Body of pancreas (tissue), 4 donors: ENCODE data around the gene CPEB1. TPM values are rescaled to one million over a fixed set of nuclear protein-coding genes. Genes with fewer than 3 reads are reported as not detected.

Source experiments
- ATAC-seq: fragments of 150-250 bp; one replicate; pipeline ENCODE4 v1.9.1; 2016
- DNase-seq, 4 donors: peaks; one replicate each; pipeline ENCODE4 v3.0.0-alpha.2; 2019
- H3K27ac ChIP-seq, 4 donors: fragments of 200-600 bp; sonication (generic); 1 replicate in 3 of 4; 2 replicates in 1 of 4; pipeline versions ENCODE4 v1.5.1 to v1.6.1; 2016 to 2019; ENCODE audit warnings: mild to moderate bottlenecking in 1 of 4, mixed read lengths in 1 of 4, moderate library complexity in 1 of 4
- H3K27me3 ChIP-seq, 2 donors: fragments of 200-600 bp; sonication (generic); one replicate each; pipeline ENCODE4 v1.6.0; 2016; ENCODE audit warnings: mild to moderate bottlenecking in 1 of 2
- H3K36me3 ChIP-seq, 2 donors: fragments of 200-600 bp; sonication (generic); replicated peaks in 1 of 2; 2 replicates each; pipeline ENCODE4 v1.5.1; 2016; ENCODE audit warnings: low read depth in 2 of 2; ENCODE audit not compliant: insufficient read depth in 1 of 2
- H3K4me1 ChIP-seq: fragments of 200-600 bp; sonication (generic); one replicate; pipeline ENCODE4 v1.6.0; 2016
- H3K4me3 ChIP-seq, 2 donors: fragments of 200-600 bp; sonication (generic); 1 replicate in 1 of 2; 2 replicates in 1 of 2; pipeline ENCODE4 v1.5.1; 2016 to 2019
- H3K9me3 ChIP-seq, 3 donors: fragments of 200-600 bp; sonication (generic); 1 replicate in 2 of 3; 2 replicates in 1 of 3; pipeline ENCODE4 v1.5.1; 2016
- POLR2A ChIP-seq, 3 donors: fragments of 450-650 bp; IDR thresholded peaks; one replicate each; pipeline ENCODE4 v1.6.1; 2016; ENCODE audit warnings: antibody characterized with exemption in 3 of 3, mild to moderate bottlenecking in 2 of 3
- WGBS, 2 donors: methylation state at CpG; one replicate each; pipeline ENCODE4 v1.1.5; 2017; 5-methylcytosine and 5-hydroxymethylcytosine counted together
- intact Hi-C: fragments of 100-400 bp; cut with DNase I; formaldehyde crosslinking; loops from one replicate; pipeline ENCODE4 v1.15.1; 2023
- total RNA-seq, 2 donors: library from RNA; depleted of rRNA; stranded (reverse); fragments of >200 nt; gene quantifications; one replicate each; pipeline ENCODE4 v1.1.0, GENCODE V29; 2016
- TF ChIP-seq, protein P1 (sequence below), 7 experiments: fragments of 450-650 bp in 4 of 7; fragments of 200-600 bp in 3 of 7; sonication (generic) in 3 of 7; IDR thresholded peaks; one replicate each; pipeline ENCODE4 v1.5.1; 2016 to 2019; ENCODE audit warnings: antibody characterized with exemption in 7 of 7

Gene CPEB1
- total RNA-seq, 2 donors from 2014 or later = 1.0 TPM; not detected in 1

DNA sequence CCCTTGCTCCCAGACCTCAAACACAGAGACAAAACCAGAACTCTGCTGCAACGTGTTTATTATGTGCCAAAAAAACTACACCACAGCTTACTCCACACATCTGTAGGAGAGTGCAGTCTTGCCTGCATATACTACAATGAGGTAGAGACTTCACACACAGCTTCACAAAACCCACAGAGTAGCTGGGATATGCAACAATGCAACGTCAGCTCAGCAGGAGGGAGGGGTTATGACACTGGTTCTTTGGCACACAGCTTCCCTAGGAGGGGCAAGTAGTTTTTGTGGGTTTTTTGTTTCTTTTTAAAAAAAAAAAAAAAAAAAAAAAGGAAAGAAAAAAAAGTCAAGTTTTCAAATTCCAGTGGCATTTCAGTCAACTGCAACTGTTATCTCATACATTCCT, 104.0 kb downstream of the CPEB1 start:
- intact Hi-C loops = no loop called here
- peaks cover 0 to 4% of the 10 kb centered on the region in 2 donors for H3K36me3 ChIP-seq
- no peaks in the 10 kb centered on the region for H3K27me3 ChIP-seq
- no peak overlapping the region for H3K4me3 ChIP-seq
- no peak for ATAC-seq
- H3K27ac ChIP-seq = no peak overlapping the region
- TF ChIP-seq POLR2A (IDR thresholded peaks at IDR 0.05) = no peak
- TF ChIP-seq, protein P1, sequence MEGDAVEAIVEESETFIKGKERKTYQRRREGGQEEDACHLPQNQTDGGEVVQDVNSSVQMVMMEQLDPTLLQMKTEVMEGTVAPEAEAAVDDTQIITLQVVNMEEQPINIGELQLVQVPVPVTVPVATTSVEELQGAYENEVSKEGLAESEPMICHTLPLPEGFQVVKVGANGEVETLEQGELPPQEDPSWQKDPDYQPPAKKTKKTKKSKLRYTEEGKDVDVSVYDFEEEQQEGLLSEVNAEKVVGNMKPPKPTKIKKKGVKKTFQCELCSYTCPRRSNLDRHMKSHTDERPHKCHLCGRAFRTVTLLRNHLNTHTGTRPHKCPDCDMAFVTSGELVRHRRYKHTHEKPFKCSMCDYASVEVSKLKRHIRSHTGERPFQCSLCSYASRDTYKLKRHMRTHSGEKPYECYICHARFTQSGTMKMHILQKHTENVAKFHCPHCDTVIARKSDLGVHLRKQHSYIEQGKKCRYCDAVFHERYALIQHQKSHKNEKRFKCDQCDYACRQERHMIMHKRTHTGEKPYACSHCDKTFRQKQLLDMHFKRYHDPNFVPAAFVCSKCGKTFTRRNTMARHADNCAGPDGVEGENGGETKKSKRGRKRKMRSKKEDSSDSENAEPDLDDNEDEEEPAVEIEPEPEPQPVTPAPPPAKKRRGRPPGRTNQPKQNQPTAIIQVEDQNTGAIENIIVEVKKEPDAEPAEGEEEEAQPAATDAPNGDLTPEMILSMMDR (IDR thresholded peaks at IDR 0.05) = no peak
- WGBS, 2 donors = 63 to 70% methylated on average over 2 of the region's 2 CpGs
- H3K9me3 ChIP-seq = no peaks in the 10 kb centered on the region
- no peak for DNase-seq
- H3K4me1 ChIP-seq = peaks cover 17% of the 10 kb centered on the region

DNA sequence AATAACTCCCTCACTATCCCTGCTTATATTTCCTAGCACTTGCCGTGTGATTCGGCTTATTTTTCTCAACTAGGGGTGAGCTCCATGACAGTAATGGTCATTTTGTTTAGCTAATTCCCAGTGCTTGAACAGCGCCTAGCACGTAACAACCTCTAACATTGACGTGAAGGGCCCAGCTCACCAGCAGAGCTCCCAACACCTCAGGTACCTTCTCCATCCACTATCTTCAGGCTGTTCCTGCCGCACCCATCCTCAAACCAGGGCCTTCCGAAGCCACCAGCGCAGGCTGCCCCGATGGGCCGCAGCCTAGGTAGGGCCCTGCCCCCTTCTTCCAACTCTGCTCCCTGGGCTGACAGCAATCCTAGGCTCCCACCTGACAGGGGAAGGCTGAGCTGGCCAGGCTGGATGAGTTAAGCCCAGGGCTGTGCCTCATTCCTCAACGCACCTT, 106.2 kb downstream of the CPEB1 start:
- DNase-seq = peak in 2 of 4 donors; percentile 15 to 24
- H3K27ac ChIP-seq = peak overlapping the region; percentile 49 to 87 (median 83)

DNA sequence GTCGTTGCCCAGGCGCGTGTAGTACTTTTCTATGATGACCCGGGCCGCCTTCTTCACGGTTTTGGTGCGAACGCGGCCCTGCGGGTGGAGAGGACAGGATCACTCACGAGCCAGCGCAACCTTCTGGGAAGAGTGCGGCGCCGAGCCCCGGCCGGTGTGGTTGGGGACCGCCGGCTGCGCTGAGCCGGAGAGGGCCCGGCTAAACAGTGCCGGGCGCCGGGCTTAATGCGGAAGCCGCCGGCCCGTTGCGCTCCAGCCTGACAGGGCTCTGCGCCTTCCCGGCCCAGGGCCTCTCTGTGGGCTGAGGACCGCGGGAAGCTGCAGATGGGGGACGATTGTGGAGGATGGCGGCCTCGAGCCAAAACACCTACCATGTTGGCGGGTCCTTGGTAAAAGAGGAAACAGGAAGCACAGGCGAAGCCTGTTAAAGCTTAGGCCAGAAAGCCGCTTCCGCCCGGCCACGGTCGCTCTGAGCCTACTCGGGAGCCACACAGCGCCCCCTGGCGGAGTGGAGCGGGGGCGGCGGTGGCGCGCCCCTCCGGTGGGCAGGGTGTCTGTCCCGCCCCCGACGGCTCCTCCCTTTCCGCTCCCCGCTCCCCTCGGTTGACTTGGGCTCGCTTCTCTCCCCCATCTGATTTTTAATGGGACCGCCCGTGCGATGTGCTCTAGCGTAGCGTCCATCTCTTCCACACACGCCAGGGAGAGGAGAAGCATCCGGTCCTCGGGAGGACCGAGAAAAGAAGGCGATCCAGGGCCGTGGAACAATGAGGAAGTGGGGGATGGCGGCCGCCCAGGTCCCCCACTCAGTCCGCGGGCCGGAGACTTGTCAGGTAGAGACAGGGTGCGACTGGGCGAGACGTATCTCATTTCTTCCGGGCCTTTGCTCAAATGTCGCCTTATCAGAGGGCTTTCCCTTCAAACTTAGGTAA, 106.8 kb downstream of the CPEB1 start, which contains the start of gene RPS17:
Gene RPS17, minus strand, starts transcription at position 403 of the 929 bp plus-strand sequence. Its CDS starts 29 bp downstream, at position 374.
- Histone ChIP-seq H3K4me1 (peaks cover 23% of the 10 kb centered on the region), H3K27ac (peak within 1 kb of the TSS; percentile 49 to 87 (median 83)), H3K36me3 (peaks cover 8 to 23% of the 10 kb centered on the region in 2 donors), H3K27me3 (no peaks in the 10 kb centered on the region), H3K9me3 (no peaks in the 10 kb centered on the region), H3K4me3 (peak within 1 kb of the TSS; percentile 59 to 95)
- DNase-seq = peak; percentile 96 to 98 (median 97)
- WGBS, 2 donors = 0% methylated on average over 22 to 81 of the region's 81 CpGs
- TF ChIP-seq POLR2A (IDR thresholded peaks at IDR 0.05) = peak; percentile 74 to 97 (median 96)
- TF ChIP-seq, protein P1 (IDR thresholded peaks at IDR 0.05) = peak; percentile 99 to 100 (median 99)
- ATAC-seq = peak; percentile 96
- intact Hi-C loops = no loop called here

More for the DNA sequence above, 106.2 kb downstream of the CPEB1 start:
- TF ChIP-seq POLR2A (IDR thresholded peaks at IDR 0.05) = no peak
- TF ChIP-seq, protein P1 (IDR thresholded peaks at IDR 0.05) = no peak
- WGBS, 2 donors = 16 to 21% methylated on average over 7 to 11 of the region's 11 CpGs
- Histone ChIP-seq H3K27me3 (no peaks in the 10 kb centered on the region), H3K4me1 (peaks cover 23% of the 10 kb centered on the region), H3K9me3 (no peaks in the 10 kb centered on the region), H3K36me3 (peaks cover 8 to 23% of the 10 kb centered on the region in 2 donors), H3K4me3 (peak overlapping the region; percentile 59 to 95)
- intact Hi-C loops = no loop called here
- ATAC-seq = peak; percentile 3

DNA sequence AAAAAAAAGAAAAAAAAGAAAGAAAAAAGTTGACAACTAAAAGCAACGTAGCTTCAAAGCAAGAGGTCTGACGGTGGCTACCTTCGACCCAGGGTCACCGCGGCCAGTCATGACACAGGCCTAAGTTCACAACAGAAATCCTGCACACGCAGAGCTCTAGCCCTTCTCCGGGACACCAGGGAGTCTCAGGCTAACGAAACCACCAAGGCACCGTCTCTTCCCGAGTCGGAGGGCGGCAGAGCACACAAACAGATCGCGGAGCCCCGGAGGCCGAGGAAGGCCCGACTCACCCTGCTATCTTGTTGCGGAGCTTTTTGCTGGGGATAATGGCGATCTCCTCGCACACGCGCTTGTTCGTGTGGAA, 107.5 kb downstream of the CPEB1 start:
- Histone ChIP-seq H3K36me3 (peaks cover 8 to 23% of the 10 kb centered on the region in 2 donors), H3K9me3 (no peaks in the 10 kb centered on the region), H3K27ac (peak overlapping the region; percentile 41 to 87 (median 83)), H3K4me1 (peaks cover 23% of the 10 kb centered on the region), H3K27me3 (no peaks in the 10 kb centered on the region), H3K4me3 (peak overlapping the region; percentile 59 to 95)
- ATAC-seq = no peak
- intact Hi-C loops = no loop called here
- peak in 3 of 4 donors; percentile 16 to 20 (median 20) for DNase-seq
- WGBS, 2 donors = 0 to 1% methylated on average over 11 to 23 of the region's 23 CpGs
- TF ChIP-seq POLR2A (IDR thresholded peaks at IDR 0.05) = no peak
- TF ChIP-seq, protein P1 (IDR thresholded peaks at IDR 0.05) = no peak
